ENCODE results near the gene ADGRG1. TPM values are rescaled to one million over a fixed set of nuclear protein-coding genes. Genes with fewer than 3 reads are reported as not detected.

ADGRG1 gene
- total RNA-seq, 1 donor from 2014 or later = 67.1 TPM

DNA sequence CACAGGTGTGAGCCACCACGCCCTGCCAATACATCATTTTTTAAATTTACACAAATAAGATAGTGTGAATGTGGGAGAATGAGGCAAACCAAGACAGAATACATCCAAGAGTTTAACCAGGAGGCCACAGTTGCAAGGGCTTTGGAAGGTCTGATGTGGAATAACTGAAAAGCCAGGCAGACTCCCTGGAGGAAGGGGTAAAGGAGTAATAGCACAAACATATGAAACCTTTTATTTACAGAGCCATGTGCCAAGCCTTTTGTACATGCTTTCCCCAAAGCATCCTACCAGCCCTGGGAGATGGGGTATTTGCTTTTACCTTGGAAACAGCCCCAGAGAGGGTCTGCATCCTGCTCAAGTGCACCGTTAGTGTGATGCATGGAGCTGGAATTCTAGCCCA is 44.4 kb downstream of the ADGRG1 start:
- Mint-ChIP-seq H3K27me3 (ENCODE audit: low read depth) (no peaks in the 10 kb centered on the region), H3K27ac (no peak overlapping the region), H3K9me3 (no peaks in the 10 kb centered on the region), H3K36me3 (no peaks in the 10 kb centered on the region), H3K4me3 (no peak overlapping the region), H3K4me1 (peaks cover 16% of the 10 kb centered on the region)
- DNase-seq (ENCODE audit: low spot score in 2 of 2, unreplicated experiment in 2 of 2) = no peak
- TF ChIP-seq, protein P1, sequence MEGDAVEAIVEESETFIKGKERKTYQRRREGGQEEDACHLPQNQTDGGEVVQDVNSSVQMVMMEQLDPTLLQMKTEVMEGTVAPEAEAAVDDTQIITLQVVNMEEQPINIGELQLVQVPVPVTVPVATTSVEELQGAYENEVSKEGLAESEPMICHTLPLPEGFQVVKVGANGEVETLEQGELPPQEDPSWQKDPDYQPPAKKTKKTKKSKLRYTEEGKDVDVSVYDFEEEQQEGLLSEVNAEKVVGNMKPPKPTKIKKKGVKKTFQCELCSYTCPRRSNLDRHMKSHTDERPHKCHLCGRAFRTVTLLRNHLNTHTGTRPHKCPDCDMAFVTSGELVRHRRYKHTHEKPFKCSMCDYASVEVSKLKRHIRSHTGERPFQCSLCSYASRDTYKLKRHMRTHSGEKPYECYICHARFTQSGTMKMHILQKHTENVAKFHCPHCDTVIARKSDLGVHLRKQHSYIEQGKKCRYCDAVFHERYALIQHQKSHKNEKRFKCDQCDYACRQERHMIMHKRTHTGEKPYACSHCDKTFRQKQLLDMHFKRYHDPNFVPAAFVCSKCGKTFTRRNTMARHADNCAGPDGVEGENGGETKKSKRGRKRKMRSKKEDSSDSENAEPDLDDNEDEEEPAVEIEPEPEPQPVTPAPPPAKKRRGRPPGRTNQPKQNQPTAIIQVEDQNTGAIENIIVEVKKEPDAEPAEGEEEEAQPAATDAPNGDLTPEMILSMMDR (IDR thresholded peaks at IDR 0.05; ENCODE audit: unreplicated experiment) = no peak

DNA sequence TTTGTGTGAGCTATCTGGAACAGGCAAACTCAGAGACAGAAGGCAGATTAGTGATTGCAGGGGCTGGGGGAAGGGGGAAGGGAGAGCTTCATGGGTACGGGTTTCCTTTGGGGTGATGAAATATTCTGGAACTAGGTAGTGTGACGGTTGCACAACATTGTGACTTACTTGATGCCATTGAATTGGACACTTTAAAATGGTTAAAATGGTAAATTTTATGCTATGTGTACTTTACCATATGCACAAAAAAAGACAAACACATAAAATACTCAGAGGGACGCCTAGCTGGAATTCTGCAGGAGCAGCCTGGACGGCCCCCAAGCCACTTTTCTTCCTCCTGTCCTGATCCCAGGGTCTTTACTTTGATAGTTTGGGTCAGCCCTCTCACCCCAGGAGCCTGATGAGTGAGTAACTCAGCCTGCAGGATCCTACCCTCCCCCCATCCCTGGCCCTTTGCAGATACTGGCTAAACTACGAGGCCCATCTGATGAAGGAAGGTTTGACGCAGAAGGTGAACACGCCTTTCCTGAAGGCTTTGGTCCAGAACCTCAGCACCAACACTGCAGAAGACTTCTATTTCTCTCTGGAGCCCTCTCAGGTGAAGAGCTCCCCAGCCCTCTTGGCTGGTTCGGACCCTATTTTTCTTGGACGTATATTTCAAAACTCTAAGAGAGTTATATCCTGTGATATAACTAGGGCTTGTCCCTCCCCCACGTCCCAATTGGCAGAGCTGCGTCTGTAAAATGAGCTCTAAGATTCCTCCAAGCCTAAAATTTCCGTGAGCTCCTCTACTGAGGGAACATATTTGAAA is 47.5 kb downstream of the ADGRG1 start:
- no peaks in the 10 kb centered on the region for H3K27me3 Mint-ChIP-seq (ENCODE audit: low read depth)
- no peaks in the 10 kb centered on the region for H3K36me3 Mint-ChIP-seq
- peaks cover 18% of the 10 kb centered on the region for H3K4me1 Mint-ChIP-seq
- peak overlapping the region; percentile 5 for H3K27ac Mint-ChIP-seq
- DNase-seq (ENCODE audit: low spot score in 2 of 2, unreplicated experiment in 2 of 2) = no peak
- TF ChIP-seq, protein P1 (IDR thresholded peaks at IDR 0.05; ENCODE audit: unreplicated experiment) = no peak
- H3K4me3 Mint-ChIP-seq = no peak overlapping the region
- H3K9me3 Mint-ChIP-seq = no peaks in the 10 kb centered on the region

DNA sequence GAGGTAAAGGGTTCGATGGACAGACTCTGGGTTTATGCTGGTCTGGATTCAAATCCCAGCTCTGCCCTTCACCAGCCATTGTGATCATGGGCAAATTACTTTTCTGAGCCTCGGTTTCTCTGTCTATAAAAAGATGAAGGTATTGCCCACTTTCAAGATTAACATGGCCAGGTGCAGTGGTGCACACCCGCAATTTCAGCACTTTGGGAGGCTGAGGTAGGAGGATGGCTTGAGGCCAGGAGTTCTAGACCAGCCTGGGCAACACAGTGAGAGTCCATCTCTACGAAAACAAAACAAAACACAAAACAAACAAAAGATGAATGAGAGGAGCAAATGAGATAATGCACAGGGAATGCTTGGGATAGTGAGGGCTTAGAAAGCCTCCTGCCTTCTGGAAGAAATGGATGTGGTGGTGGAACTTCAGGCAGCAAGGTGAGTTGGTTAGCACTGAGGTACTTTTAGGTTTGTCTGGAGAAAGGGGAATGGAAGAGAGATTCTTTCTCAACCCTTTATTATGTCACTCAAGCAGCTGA is 48.2 kb downstream of the ADGRG1 start:
- H3K27me3 Mint-ChIP-seq (ENCODE audit: low read depth) = no peaks in the 10 kb centered on the region
- DNase-seq (ENCODE audit: low spot score in 2 of 2, unreplicated experiment in 2 of 2) = no peak
- TF ChIP-seq, protein P1 (IDR thresholded peaks at IDR 0.05; ENCODE audit: unreplicated experiment) = no peak
- H3K4me1 Mint-ChIP-seq = peaks cover 22% of the 10 kb centered on the region
- no peaks in the 10 kb centered on the region for H3K36me3 Mint-ChIP-seq
- no peaks in the 10 kb centered on the region for H3K9me3 Mint-ChIP-seq
- peak overlapping the region; percentile 5 for H3K27ac Mint-ChIP-seq
- H3K4me3 Mint-ChIP-seq = no peak overlapping the region

DNA sequence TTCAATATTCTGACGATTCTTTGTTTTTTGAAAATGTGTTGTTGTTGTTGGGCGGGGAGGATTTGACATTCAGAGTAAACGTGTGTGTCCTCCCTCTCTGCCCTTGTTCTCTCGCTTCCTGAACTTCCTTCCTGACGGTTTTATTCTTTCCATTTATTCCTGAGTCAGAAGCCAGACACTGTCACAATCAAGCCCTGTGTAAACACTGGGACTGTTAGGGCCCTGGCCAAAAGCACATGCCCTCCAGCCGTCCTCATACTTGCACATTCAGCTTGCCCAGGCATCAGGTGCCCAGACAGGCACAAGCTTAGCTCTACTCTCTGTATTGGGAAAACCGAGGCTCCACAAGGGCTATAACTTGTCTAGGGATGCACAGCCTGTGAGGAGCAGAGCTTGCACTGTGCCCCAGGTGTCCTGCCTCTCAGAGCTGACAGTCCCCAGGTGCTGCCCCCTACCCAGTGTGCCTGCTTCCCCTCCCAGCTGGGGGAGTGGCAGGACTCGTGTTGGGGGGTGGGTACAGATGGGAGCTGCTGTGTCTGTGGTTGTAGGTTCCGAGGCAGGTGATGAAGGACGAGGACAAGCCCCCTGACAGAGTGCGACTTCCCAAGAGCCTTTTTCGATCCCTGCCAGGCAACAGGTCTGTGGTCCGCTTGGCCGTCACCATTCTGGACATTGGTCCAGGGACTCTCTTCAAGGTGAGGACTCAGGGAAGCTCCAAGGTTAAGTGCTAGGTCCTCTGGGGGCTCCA is 49.4 kb downstream of the ADGRG1 start:
- Mint-ChIP-seq H3K4me3 (no peak overlapping the region), H3K27me3 (ENCODE audit: low read depth) (no peaks in the 10 kb centered on the region), H3K27ac (no peak overlapping the region), H3K4me1 (peaks cover 26% of the 10 kb centered on the region), H3K9me3 (no peaks in the 10 kb centered on the region), H3K36me3 (no peaks in the 10 kb centered on the region)
- no peak for DNase-seq (ENCODE audit: low spot score in 2 of 2, unreplicated experiment in 2 of 2)
- TF ChIP-seq, protein P1 (IDR thresholded peaks at IDR 0.05; ENCODE audit: unreplicated experiment) = no peak

DNA sequence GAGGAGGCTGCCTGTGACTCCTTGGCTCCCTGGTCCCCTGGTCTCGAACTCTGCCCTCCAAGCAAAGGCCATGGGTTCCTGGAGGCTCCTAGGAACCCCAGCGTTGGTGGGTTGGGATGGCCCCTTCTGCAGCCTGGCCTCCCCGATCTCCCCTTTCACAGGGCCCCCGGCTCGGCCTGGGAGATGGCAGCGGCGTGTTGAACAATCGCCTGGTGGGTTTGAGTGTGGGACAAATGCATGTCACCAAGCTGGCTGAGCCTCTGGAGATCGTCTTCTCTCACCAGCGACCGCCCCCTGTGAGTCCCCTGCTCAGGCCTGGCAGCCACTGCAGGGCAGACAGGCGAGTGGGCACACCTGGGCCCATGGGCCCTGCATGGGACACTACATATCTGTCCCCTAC is 50.6 kb downstream of the ADGRG1 start:
- Mint-ChIP-seq H3K27me3 (ENCODE audit: low read depth) (no peaks in the 10 kb centered on the region), H3K4me3 (no peak overlapping the region), H3K27ac (no peak overlapping the region), H3K9me3 (no peaks in the 10 kb centered on the region), H3K36me3 (no peaks in the 10 kb centered on the region), H3K4me1 (peaks cover 26% of the 10 kb centered on the region)
- DNase-seq (ENCODE audit: low spot score in 2 of 2, unreplicated experiment in 2 of 2) = no peak
- TF ChIP-seq, protein P1 (IDR thresholded peaks at IDR 0.05; ENCODE audit: unreplicated experiment) = no peak
